Subcutaneous abdominal adipose tissue (tissue), 5 donors: ENCODE measurements around the gene PPA2.

Experiments
- H3K27ac ChIP-seq: one replicate; pipeline ENCODE4 v1.7.0; 2013; ENCODE audit warnings: low read depth, mild to moderate bottlenecking, inconsistent platforms, low read length, moderate library complexity
- H3K27me3 ChIP-seq, 5 donors: one replicate each; pipeline ENCODE4 v1.7.0; 2013; ENCODE audit warnings: low read length in 5 of 5, inconsistent platforms in 1 of 5; ENCODE audit not compliant: control insufficient read depth in 5 of 5, insufficient read depth in 4 of 5
- H3K36me3 ChIP-seq, 5 donors: one replicate each; pipeline ENCODE4 v1.7.0; 2013; ENCODE audit warnings: low read length in 5 of 5; ENCODE audit not compliant: control insufficient read depth in 5 of 5, insufficient read depth in 5 of 5
- H3K4me1 ChIP-seq, 5 donors: one replicate each; pipeline ENCODE4 v1.7.0; 2013; ENCODE audit warnings: low read length in 5 of 5, mild to moderate bottlenecking in 3 of 5, moderate library complexity in 1 of 5; ENCODE audit not compliant: control insufficient read depth in 5 of 5, insufficient read depth in 5 of 5
- H3K4me3 ChIP-seq, 5 donors: one replicate each; pipeline ENCODE4 v1.7.0; 2013; ENCODE audit warnings: low read length in 5 of 5, low read depth in 1 of 5
- H3K9ac ChIP-seq, 5 donors: one replicate each; pipeline ENCODE4 v1.7.0; 2013; ENCODE audit warnings: low read length in 5 of 5, mild to moderate bottlenecking in 4 of 5, moderate library complexity in 3 of 5
- H3K9me3 ChIP-seq, 5 donors: one replicate each; pipeline ENCODE4 v1.7.0; 2013; ENCODE audit warnings: low read length in 5 of 5; ENCODE audit not compliant: control insufficient read depth in 5 of 5
- donor health status: healthy.
- donor health status: healthy.
- donor health status: healthy.
- donor health status: healthy.
- donor health status: healthy.

The PPA2 gene

GRCh38 chr4:105344141-105344540 is 129.7 kb downstream of the PPA2 start:
- no peak overlapping the region for H3K27ac ChIP-seq
- H3K4me1 ChIP-seq: peaks cover 0 to 15% (median 0%) of the 10 kb centered on the region in 5 donors

GRCh38 chr4:105343146-105343931 is 130.5 kb downstream of the PPA2 start:
- no peak overlapping the region for H3K9ac ChIP-seq
- H3K27me3 ChIP-seq: no peaks in the 10 kb centered on the region

More at GRCh38 chr4:105344141-105344540, 129.7 kb downstream of the PPA2 start:
- H3K27me3 ChIP-seq: no peaks in the 10 kb centered on the region
- H3K36me3 ChIP-seq: peaks cover 0 to 2% (median 0%) of the 10 kb centered on the region in 5 donors
- H3K4me3 ChIP-seq: no peak overlapping the region
- H3K9me3 ChIP-seq: no peaks in the 10 kb centered on the region
- no peak overlapping the region for H3K9ac ChIP-seq

GRCh38 chr4:105329081-105329480 is 144.8 kb downstream of the PPA2 start:
- H3K27ac ChIP-seq: no peak overlapping the region
- H3K4me3 ChIP-seq: no peak overlapping the region

More at GRCh38 chr4:105343146-105343931, 130.5 kb downstream of the PPA2 start:
- H3K27ac ChIP-seq: no peak overlapping the region
- peaks cover 0 to 15% (median 0%) of the 10 kb centered on the region in 5 donors for H3K4me1 ChIP-seq
- H3K4me3 ChIP-seq: peak overlapping the region in 3 of 5 donors; percentile 8 to 44 (median 33)
- H3K9me3 ChIP-seq: no peaks in the 10 kb centered on the region
- H3K36me3 ChIP-seq: peaks cover 0 to 2% (median 0%) of the 10 kb centered on the region in 5 donors

GRCh38 chr4:105327956-105328355 is 145.9 kb downstream of the PPA2 start:
- Histone ChIP-seq H3K4me3 (no peak overlapping the region), H3K36me3 (no peaks in the 10 kb centered on the region), H3K9ac (no peak overlapping the region), H3K27me3 (no peaks in the 10 kb centered on the region), H3K27ac (no peak overlapping the region), H3K9me3 (no peaks in the 10 kb centered on the region), H3K4me1 (no peaks in the 10 kb centered on the region)

More at GRCh38 chr4:105329081-105329480, 144.8 kb downstream of the PPA2 start:
- no peaks in the 10 kb centered on the region for H3K36me3 ChIP-seq
- no peak overlapping the region for H3K9ac ChIP-seq
- no peaks in the 10 kb centered on the region for H3K9me3 ChIP-seq
- H3K27me3 ChIP-seq: no peaks in the 10 kb centered on the region
- H3K4me1 ChIP-seq: no peaks in the 10 kb centered on the region

- Histone ChIP-seq H3K36me3 (no peaks in the 10 kb centered on the region), H3K27me3 (no peaks in the 10 kb centered on the region), H3K9ac (no peak overlapping the region), H3K9me3 (no peaks in the 10 kb centered on the region), H3K4me3 (no peak overlapping the region), H3K27ac (no peak overlapping the region), H3K4me1 (no peaks in the 10 kb centered on the region)
Observed at GRCh38 chr4:105327222-105327621, 146.6 kb downstream of the PPA2 start.
